NCI-H187 (cell line): ENCODE measurements around the gene TINCR.
"Not testable (repeated sequence)": the region's sequence is repeated elsewhere in the genome, so short reads cannot be mapped to it uniquely, and the experiment has no call there.

ENCODE experiments used
- DNase-seq, 2 experiments: peaks; one replicate each; lab custom pipeline; 2025; lab: John Stamatoyannopoulos, UW

The TINCR gene

GRCh38 chr19:5558101-5558621, 9.6 kb downstream of the TINCR start:
- no peak for DNase-seq

- DNase-seq: no peak
Observed at GRCh38 chr19:5557691-5558090, 10.1 kb downstream of the TINCR start.

DNA sequence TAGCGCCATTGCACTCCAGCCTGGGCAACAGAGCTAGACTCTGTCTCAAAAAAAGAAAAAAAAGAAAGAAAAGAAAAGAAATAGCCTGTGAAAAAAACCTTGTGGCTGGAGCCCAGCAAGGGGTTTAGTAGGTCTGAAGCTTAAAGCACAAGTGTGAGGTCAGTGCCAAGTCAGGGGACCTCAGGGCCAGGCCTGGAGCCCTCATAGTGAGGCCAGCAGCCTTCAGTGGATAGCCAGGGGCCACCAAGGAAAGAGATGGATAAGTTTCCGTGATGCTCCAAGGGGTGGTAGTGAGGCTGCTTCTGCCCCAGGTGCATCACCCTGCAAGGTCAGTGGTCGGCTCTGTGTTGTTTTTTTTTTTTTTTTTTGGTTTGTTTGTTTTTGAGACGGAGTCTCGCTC, 12.9 kb downstream of the TINCR start:
- no peak for DNase-seq

DNA sequence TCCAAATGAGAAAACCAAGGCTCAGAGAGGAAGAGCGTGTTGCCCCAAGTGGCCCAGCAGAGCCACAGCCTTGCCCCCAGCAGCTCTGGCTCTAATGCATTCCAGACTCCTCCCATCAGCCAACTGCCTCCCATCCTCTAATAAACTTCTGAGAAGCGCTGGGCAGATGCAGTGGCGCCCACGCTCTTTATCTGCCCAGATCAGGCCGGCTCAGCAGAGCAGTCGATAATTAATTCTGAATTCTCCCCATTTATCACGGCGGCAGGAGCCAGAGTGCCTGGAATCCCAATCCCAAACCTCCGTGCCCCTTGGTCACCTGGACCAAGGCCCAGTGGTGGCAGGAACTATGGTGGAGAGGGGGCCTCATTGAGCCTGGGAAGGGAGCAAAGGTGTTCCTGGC, 13.9 kb downstream of the TINCR start:
- DNase-seq: no peak

GRCh38 chr19:5547881-5548280, 19.9 kb downstream of the TINCR start:
- DNase-seq: no peak

DNA sequence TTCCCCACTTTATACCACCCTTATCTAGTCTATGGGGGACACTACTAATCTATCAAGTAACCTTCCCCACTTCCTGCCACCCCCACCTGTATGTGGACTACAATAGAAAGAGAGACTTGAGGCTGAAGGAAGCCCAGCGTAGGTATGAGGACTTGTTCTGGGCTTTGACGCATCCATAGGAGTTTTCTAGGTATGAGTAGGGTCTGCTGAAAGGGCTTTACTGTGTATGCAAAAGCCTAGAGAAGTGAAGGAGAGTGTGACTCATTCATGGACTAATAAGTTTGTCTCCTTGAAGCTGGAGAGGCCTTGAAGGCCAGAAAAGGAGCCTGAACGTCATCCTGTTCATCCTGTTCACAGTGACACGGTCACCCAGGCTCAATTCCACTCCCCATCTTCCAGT, 21.8 kb downstream of the TINCR start:
- no peak for DNase-seq

- DNase-seq: no peak
Observed at GRCh38 chr19:5545051-5545450, 22.7 kb downstream of the TINCR start.

GRCh38 chr19:5542665-5543064, 25.1 kb downstream of the TINCR start:
- DNase-seq: no peak

DNA sequence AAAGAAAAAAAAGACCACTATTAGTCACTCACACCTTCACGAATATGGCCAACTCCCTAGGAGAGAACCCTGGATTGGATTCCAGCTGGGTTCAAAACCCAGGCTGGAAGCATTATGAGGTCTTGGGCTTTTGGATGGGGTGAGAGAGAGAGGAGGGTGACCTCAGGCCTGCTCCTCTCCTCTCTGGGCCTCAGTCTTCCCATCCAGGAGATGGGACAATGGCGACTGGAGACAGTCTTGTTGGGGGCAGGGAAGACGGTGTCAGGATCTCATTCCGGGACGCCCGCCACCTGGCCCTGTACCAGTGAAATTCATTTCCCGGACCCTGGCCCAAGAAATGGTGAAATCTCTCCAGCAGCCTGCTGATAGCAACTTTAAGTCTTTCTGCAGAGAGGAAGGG, 26.3 kb downstream of the TINCR start:
- no peak for DNase-seq

DNA sequence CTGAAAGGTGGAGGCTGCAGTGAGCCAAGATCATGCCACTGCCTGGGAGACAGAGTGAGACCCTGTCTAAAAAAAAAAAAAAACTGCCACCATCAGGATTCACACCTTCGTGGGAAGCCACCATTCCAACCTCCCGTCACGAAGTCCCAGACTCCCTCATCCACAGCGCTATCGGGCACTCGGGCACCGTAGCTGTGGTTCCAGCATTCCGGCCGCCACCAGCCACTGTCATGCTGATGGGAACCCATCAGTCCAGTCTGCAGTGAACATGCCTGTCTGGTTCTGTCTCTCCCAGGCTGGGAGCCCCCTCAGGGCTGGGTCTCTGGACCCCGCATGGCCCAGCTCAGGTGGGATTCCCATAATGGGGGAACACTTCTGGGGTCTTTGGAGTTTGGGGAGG, 27.5 kb downstream of the TINCR start:
- no peak for DNase-seq

- DNase-seq: no peak
Observed at GRCh38 chr19:5537870-5538269, 29.9 kb downstream of the TINCR start.

DNA sequence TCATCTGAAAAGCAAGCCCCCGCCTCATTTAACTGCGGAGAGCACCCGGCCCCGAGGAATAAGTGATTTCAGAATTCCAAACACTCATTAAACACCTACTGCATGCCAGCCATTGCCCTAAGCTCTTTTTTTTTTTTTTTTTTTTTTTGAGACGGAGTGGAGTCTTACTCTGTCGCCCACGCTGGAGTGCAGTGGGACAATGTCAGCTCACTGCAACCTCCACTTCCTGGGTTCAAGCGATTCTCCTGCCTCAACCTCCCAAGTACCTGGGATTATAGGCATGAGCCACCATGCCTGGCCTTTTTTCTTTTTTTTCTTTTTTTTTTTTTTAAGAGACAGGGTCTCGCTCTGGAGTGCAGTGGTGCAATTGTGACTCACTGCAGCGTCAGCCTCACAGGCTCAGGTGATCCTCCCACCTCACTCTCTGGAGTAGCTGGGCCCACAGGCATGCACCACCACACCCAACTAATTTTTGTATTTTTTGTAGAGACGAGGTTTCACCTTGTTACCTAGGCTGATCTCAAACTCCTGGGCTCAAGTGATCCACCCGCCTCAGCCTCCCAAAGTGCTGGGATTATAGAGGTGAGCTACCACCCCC, 30.7 kb downstream of the TINCR start:
- not testable (repeated sequence) for DNase-seq

- DNase-seq: peak in 1 of 2 experiments; percentile 10
Observed at GRCh38 chr19:5536337-5536894, 31.3 kb downstream of the TINCR start.

DNA sequence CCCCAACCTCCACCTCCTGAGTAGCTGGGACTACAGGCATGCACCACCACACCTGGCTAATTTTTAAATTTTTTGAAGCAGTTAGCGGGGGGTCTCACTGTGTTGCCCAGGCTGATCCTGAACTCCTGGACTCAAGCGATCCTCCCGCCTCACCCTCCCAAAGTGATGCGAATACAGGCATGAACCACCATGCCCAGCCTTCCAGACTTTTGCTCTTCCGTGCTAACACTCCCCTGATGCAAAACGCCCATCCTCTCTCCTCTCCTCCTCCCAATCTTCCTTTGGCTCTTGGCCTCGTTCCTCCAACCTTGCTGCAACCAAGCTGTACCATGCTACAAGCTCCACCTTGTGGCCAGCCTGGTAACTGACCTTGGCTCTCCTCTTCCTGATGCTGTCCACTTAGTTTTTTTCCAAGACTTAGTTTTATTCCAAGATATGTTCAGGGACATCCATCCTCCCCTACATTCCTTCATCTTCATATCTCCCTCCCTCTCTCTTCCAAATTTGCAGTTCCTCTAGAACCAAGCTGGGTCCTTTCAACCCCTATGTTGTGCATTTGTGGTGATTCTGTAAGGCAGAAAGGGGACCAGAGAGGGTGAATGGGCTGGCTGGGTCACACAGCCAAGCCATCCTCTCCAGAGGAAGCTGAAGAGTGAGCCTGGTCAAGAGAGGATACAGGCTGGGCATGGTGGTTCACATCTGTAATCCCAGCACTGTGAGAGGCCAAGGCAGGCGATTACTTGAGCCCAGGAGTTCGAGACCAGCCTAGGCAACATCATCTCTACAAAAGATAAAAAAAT, 32.8 kb downstream of the TINCR start:
- DNase-seq: no peak

- no peak for DNase-seq
Observed at GRCh38 chr19:5533257-5533656, 34.5 kb downstream of the TINCR start.

DNA sequence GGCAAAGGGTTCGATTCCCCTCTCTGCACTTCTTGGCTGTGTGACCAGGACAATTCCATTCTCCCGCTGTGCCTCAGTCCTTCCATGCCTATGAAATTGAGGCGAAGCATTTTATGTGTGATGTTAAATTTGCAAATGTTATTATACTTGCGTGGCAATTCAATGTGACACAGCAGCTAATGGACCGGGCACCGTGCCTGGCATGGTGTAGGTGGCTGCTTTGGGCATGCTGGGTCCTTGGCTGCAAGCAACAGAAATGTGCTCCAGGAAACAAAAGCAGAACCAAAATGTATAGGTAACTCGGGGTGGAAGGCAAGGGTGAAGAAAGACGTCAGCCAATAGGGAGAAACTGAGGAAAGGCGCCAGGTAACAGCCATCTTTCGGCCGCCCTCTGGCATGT, 37.1 kb downstream of the TINCR start:
- no peak for DNase-seq

DNA sequence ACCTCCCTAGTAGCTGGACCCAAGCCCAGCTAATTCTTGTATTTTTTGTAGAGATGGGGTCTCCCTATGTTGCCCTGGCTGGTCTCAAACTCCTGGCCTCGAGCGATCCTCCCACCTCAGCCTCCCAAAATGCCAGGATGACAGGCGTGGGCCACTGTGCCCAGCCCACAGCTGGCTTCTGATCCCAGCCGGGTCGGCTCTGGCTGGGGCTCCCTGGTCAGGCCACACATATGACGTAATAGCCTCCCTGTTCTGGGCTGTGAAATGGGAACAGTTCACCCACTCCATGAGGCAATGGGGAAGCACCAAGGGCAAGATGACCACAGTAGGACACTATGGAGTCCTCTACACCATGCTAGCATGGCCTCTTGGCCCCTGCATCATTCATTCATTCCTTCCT, 41.1 kb downstream of the TINCR start:
- no peak for DNase-seq

- DNase-seq: no peak
Observed at GRCh38 chr19:5524081-5524480, 43.7 kb downstream of the TINCR start.

DNA sequence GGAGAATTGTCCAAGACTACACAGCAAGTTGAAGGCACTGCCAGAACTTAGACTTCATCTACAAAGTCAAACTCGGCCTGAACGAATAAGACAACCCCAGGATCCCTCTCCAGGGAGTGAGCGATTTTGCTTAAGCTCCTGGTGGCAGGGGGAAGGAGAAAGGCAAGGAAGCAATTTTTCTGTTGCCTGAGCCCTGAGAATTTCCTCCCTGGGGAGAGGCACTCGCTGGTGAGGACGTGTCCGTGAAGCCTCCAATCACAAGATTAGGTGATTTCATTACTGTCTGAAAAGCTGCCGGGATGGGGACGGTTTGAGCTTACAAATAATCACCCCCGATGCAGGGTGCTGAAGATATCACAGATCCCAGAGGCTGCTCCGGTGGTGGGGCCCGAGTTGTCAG, 45.6 kb downstream of the TINCR start:
- DNase-seq: no peak

- no peak for DNase-seq
Observed at GRCh38 chr19:5520501-5520900, 47.3 kb downstream of the TINCR start.

DNA sequence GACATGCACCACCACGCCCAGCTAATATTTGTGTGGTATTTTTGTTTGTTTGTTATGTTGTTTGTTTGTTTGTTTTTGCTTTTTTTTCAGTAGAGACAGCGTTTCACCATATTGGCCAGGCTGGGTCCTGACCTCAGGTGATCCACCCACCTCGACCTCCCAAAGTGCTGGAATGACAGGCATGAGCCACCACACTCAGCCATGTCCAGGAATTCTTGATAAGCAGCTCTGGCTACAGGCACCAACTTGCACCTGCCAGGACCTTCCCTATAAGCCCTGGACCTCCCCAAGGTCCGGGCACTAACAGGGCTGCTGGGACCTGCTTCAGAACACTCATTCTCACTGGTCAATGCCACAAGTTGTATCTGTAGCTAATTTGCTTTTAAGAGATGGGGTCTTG, 48.7 kb downstream of the TINCR start:
- DNase-seq: no peak

- no peak for DNase-seq
Observed at GRCh38 chr19:5515737-5516136, 52.0 kb downstream of the TINCR start.

DNA sequence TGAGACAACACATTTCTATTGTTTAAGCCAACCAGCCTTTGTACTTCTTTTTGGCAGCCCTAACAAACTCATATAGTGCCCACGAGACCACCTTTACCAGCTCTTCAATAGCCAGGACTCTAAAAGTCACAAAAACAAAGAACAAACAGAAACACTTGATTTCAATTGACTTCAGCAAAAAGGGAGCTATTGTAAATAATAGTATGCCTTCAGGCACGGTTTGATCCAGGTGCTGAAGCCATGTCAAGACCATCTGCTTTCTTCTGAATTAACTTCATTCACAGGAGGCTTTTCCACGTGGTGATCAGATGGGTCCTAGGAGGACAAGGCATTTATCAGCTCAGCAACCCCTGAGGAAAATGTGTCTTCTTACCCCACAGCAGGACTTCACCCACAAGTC, 53.8 kb downstream of the TINCR start:
- DNase-seq: no peak
